ENCODE data around the gene RGMA.

The RGMA gene, protein sequence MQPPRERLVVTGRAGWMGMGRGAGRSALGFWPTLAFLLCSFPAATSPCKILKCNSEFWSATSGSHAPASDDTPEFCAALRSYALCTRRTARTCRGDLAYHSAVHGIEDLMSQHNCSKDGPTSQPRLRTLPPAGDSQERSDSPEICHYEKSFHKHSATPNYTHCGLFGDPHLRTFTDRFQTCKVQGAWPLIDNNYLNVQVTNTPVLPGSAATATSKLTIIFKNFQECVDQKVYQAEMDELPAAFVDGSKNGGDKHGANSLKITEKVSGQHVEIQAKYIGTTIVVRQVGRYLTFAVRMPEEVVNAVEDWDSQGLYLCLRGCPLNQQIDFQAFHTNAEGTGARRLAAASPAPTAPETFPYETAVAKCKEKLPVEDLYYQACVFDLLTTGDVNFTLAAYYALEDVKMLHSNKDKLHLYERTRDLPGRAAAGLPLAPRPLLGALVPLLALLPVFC
- total RNA-seq = 0 to 0.07 reads per million in 2 donors

DNA sequence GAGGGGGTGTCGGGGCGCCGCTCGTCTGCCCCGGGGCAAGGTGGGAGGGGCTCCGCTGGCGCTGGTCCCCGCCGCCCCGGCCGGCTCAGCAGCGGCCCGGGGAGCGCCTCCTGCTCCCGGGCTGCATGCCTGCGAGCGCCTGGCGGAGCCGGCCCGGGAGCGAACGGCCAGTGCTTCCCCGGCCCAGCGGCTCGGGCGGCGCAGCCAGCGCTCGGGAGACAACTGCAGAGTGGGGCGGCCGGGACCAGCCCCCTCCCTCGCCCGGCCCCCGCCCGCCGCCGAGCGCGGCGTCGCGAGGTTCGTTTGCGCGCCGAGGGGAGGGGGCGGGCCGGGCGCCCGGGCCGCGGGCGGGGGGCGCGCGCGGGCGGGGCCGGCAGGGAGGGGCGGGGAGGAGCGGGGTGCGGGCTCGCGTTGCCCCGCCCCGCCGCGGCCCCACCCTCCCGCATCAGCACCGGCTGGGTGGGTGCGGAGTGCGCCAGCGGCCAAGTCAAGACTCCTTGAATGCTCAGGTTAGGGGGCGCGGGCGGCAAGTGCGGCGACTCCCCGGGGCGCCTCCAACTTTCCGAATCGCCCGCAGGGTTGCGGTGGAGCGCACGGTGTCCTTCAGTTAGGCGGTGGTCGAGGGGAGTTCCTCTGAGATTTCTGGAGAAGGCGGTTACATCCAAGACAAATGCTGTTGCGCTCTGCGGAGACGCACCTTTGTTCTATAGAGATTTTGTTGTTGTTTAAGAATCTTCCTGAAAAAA, at the start of gene RGMA:
Gene RGMA, minus strand, starts transcription at position 231 of the 746 bp plus-strand sequence. CDS start 279 bp downstream, outside the sequence.
- no peak for DNase-seq

- DNase-seq = no peak
Measured at GRCh38 chr15:93136606-93137005, 47.6 kb upstream of the RGMA start.

- DNase-seq = no peak
Measured at GRCh38 chr15:93135997-93136397, 47.0 kb upstream of the RGMA start.

GRCh38 chr15:93135459-93135858, 46.4 kb upstream of the RGMA start:
- DNase-seq = no peak

GRCh38 chr15:93131485-93132095, 42.6 kb upstream of the RGMA start:
- DNase-seq = no peak

GRCh38 chr15:93129702-93130488, 40.9 kb upstream of the RGMA start:
- no peak for DNase-seq

DNA sequence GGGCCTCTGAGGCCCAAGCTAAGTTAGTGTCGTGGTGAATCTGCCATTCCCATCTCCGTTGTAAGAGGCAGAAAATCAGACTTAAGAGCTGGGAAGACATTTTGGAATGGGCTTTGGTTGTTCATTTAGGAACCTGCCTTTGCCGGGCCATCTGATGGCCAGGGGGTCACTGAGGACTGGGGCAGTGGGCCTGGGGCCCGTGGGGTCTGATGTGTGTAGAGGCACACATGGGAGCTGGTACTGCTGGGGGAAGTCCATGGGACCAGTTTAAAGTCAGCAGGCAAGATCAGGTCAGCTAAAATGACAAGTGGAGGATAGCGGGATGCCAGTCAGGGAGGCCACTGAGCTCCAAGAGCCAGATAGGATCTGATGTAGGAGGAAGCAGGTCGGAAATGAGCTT, 38.3 kb upstream of the RGMA start:
- no peak for DNase-seq

- DNase-seq = no peak
Measured at GRCh38 chr15:93126599-93126998, 37.6 kb upstream of the RGMA start.

GRCh38 chr15:93126148-93126547, 37.1 kb upstream of the RGMA start:
- no peak for DNase-seq

GRCh38 chr15:93124126-93124525, 35.1 kb upstream of the RGMA start:
- DNase-seq = no peak

- DNase-seq = no peak
Measured at GRCh38 chr15:93121973-93122910, 33.2 kb upstream of the RGMA start.

- DNase-seq = no peak
Measured at GRCh38 chr15:93121107-93121506, 32.1 kb upstream of the RGMA start.

DNA sequence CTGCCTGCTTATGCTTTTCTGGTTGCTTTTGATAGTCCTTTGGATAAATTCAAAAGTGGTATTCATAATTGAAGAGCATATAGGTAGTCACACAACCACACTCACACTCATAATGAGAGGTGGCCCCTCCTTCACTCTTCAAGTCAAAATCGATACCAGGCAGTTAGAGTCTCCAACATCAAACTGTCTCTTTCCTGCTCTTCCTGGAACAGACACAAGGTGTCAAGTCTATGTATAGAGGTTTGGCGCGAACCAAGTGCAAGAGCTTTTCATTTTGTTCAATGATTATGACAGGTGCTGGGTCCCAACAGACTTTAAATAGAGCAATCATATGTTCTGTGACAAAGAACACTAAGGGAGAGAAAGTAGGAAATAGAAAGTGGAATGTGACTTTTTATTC, 29.9 kb upstream of the RGMA start:
- no peak for DNase-seq

- DNase-seq = no peak
Measured at GRCh38 chr15:93111451-93111850, 22.4 kb upstream of the RGMA start.

DNA sequence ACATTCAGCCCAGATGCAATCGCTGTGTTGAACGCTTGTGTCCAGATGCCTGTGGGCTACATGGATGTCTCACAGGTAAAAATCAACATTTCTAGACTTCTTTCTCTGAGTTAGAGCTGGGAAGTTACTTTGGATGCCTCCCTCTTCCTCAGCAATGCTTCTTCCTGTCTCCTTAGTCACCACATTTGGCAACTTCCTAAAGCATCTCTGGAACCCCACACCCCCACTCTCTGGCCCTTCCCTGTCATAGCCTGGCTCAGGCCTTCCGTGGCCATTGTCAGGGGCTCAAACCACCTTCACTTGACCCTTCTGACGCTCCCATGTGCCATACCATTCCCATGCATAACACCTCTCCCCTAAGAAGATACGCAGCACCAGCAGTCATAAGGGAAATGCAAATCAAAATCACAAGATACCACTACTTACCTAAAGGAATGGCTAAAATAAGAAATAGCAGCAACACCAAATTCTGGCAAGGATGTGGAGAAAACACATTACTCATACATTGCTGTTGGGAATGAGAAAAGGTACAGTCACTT, 21.6 kb upstream of the RGMA start:
- no peak for DNase-seq

DNA sequence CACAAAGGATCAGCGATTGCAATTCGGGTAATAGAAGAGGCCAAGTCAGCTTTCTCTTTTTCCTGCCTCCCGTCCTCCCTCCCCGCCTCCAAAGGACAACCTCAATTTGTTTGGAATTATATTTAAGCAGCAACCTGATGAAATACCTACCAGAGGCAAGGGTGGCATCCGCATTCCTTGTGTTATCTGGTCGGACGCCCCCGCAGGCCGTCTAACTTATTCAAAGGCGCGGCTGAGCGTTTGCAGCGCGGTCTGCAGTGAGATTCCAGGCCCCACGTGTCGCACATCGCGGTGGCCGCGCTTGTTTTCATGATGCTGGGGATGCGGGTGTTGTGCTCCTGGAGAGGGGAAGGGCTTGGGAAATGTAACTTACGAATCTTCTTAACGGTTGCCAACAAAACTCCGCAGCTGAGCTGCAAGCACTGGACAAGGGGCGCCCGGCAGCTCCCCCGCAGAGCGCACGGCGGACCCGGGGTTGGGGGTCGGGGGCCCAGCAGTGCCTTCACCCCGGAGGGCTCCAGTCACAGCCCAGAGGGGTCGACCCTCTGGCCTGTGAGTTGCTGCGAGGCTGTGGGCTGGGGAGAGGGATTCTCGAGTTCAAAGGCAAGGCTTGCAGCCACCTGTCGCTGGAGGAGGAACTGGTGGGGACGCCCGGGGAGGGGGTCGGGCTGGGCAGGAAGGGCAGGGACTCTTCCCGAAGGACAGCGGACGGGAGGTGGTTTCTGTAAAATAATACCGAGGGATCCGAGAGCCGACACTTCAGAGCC, 20.5 kb upstream of the RGMA start:
- no peak for DNase-seq

GRCh38 chr15:93107646-93108045, 18.6 kb upstream of the RGMA start:
- DNase-seq = no peak

- no peak for DNase-seq
Measured at GRCh38 chr15:93105485-93105884, 16.5 kb upstream of the RGMA start.

DNA sequence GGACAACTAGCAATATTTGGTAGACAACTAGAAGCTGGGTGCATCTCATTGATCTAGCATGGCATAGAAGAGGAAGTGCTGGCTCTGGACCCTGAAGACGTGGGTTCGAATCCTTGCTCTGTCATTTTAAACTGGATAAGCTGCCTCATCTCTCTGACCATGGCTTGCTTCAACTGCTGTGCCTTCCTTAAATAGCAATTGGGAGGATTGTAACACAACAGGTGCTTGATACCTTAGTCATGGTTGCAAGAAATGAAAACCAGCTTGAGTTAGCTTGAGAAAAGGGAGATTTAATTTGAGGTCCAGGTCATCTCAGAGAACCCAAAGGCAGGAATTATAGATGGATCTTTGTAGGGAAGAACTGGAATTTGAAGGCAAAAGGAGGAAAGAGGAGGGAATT, 14.8 kb upstream of the RGMA start:
- no peak for DNase-seq

GRCh38 chr15:93102211-93102610, 13.2 kb upstream of the RGMA start:
- no peak for DNase-seq

- no peak for DNase-seq
Measured at GRCh38 chr15:93093765-93094164, 4.8 kb upstream of the RGMA start.

Data from T-helper 9 cell (primary cell).